Activated CD4-positive, alpha-beta T cell treated with anti-CD3 and anti-CD28 coated beads for 36 hours (primary cell): Measurements from ENCODE around the gene LRRC4C. TPM values are rescaled to one million over a fixed set of nuclear protein-coding genes. Genes with fewer than 3 reads are reported as not detected.

Experiments
- ATAC-seq: fragments of 200-7000 bp; cut with Tn5 transposase; one replicate; pipeline ENCODE4 v1.10.0; 2021; ENCODE audit warnings: mild to moderate bottlenecking, moderate library complexity
- CTCF ChIA-PET: fragments of 350-600 bp; sonication (Branson Sonifier 250); formaldehyde crosslinking; loops from one replicate; lab custom pipeline; 2021; ENCODE audit warnings: antibody characterized with exemption; lab: Charles Lee
- POLR2A ChIA-PET: fragments of 350-600 bp; sonication (Branson Sonifier 250); formaldehyde crosslinking; loops from one replicate; lab custom pipeline; 2021; ENCODE audit warnings: antibody characterized with exemption, inconsistent platforms; lab: Charles Lee
- DNase-seq: peaks from one replicate; pipeline ENCODE4 v3.0.0-alpha.2; 2020
- H3K27ac Mint-ChIP-seq: one replicate; pipeline ENCODE4 v1.8.0; 2021; ENCODE audit warnings: mixed read lengths
- H3K27me3 Mint-ChIP-seq: one replicate; pipeline ENCODE4 v1.8.0; 2021; ENCODE audit warnings: mixed read lengths
- H3K36me3 Mint-ChIP-seq: one replicate; pipeline ENCODE4 v1.8.0; 2021; ENCODE audit warnings: low read depth, mixed read lengths
- H3K4me1 Mint-ChIP-seq: one replicate; pipeline ENCODE4 v1.8.0; 2021; ENCODE audit warnings: mixed read lengths
- H3K4me3 Mint-ChIP-seq: one replicate; pipeline ENCODE4 v1.8.0; 2021; ENCODE audit warnings: mild to moderate bottlenecking, moderate library complexity, mixed read lengths
- H3K9me3 Mint-ChIP-seq: one replicate; pipeline ENCODE4 v1.8.0; 2021; ENCODE audit warnings: low read depth, mixed read lengths
- intact Hi-C, 2 experiments: fragments of 100-400 bp; cut with DNase I in 1 of 2; cut with micrococcal nuclease in 1 of 2; formaldehyde crosslinking; loops; one replicate each; pipeline versions ENCODE4 v1.14.2 to v1.15.1; 2022 to 2024; cut with DNase I, micrococcal nuclease
- total RNA-seq, 2 experiments: library from RNA; stranded (reverse); gene quantifications; one replicate each; pipeline ENCODE4 v1.2.3, GENCODE V29; 2021

Gene LRRC4C
- total RNA-seq, 2 experiments from 2014 or later: not detected

- Mint-ChIP-seq H3K9me3 (peaks cover 12% of the 10 kb centered on the region), H3K36me3 (no peaks in the 10 kb centered on the region), H3K27me3 (no peaks in the 10 kb centered on the region), H3K27ac (no peak overlapping the region), H3K4me1 (no peaks in the 10 kb centered on the region), H3K4me3 (no peak overlapping the region)
- ATAC-seq (no peak), DNase-seq (no peak)
- POLR2A ChIA-PET: interaction anchor here (0.7 kb wide), 1 partner anchor 1855 kb away, joined by 4 read pairs; no protein-coding TSS in a partner anchor
- CTCF ChIA-PET: no interaction called here
- intact Hi-C loops: no loop called here
Measured at GRCh38 chr11:40314327-40314726, 1145.1 kb downstream of the LRRC4C start.

- H3K9me3 Mint-ChIP-seq: peaks cover 9% of the 10 kb centered on the region
- H3K4me1 Mint-ChIP-seq: no peaks in the 10 kb centered on the region
- DNase-seq (peak; percentile 11), ATAC-seq (no peak)
- no peaks in the 10 kb centered on the region for H3K27me3 Mint-ChIP-seq
- no peaks in the 10 kb centered on the region for H3K36me3 Mint-ChIP-seq
- no peak overlapping the region for H3K4me3 Mint-ChIP-seq
- ChIA-PET CTCF (no interaction called here), POLR2A (no interaction called here)
- intact Hi-C loops: loop anchor here (1.0 to 10.0 kb wide), 3 partner anchors 415 to 898 kb away; no protein-coding TSS in a partner anchor
- no peak overlapping the region for H3K27ac Mint-ChIP-seq
Measured at GRCh38 chr11:40306938-40307548, 1152.4 kb downstream of the LRRC4C start.

GRCh38 chr11:40302669-40303068 lies 1156.8 kb downstream of the LRRC4C start:
- no peak for DNase-seq
- ChIA-PET POLR2A (no interaction called here), CTCF (no interaction called here)
- Mint-ChIP-seq H3K36me3 (no peaks in the 10 kb centered on the region), H3K9me3 (peaks cover 7% of the 10 kb centered on the region), H3K27ac (no peak overlapping the region), H3K4me1 (no peaks in the 10 kb centered on the region), H3K27me3 (no peaks in the 10 kb centered on the region), H3K4me3 (no peak overlapping the region)
- no peak for ATAC-seq
- intact Hi-C loops: loop anchor here in 1 of 2 experiments (10.0 kb wide), 1 partner anchor 902 kb away; no protein-coding TSS in a partner anchor

- CTCF ChIA-PET: no interaction called here
Measured at GRCh38 chr11:40295466-40295865, 1164.0 kb downstream of the LRRC4C start.

GRCh38 chr11:40294741-40295140 lies 1164.7 kb downstream of the LRRC4C start:
- Mint-ChIP-seq H3K27ac (no peak overlapping the region), H3K4me3 (no peak overlapping the region), H3K4me1 (peaks cover 8% of the 10 kb centered on the region), H3K9me3 (peaks cover 3% of the 10 kb centered on the region), H3K27me3 (peaks cover 18% of the 10 kb centered on the region), H3K36me3 (no peaks in the 10 kb centered on the region)
- ChIA-PET POLR2A (no interaction called here), CTCF (interaction anchor here (0.7 to 1.2 kb wide), 2 partner anchors 20 to 168 kb away, joined by 3 to 5 read pairs; no protein-coding TSS in a partner anchor)
- intact Hi-C loops: loop anchor here in 1 of 2 experiments (5.0 kb wide), 1 partner anchor 917 kb away; no protein-coding TSS in a partner anchor
- no peak for DNase-seq
- no peak for ATAC-seq

More at GRCh38 chr11:40295466-40295865, 1164.0 kb downstream of the LRRC4C start:
- no peak for DNase-seq
- Mint-ChIP-seq H3K4me3 (no peak overlapping the region), H3K36me3 (no peaks in the 10 kb centered on the region), H3K27me3 (peaks cover 18% of the 10 kb centered on the region), H3K27ac (no peak overlapping the region), H3K4me1 (peaks cover 8% of the 10 kb centered on the region), H3K9me3 (peaks cover 3% of the 10 kb centered on the region)
- intact Hi-C loops: no loop called here
- ATAC-seq: no peak
- POLR2A ChIA-PET: no interaction called here

- ChIA-PET CTCF (interaction anchor here (0.7 to 1.2 kb wide), 3 partner anchors 21 to 888 kb away, joined by 3 to 5 read pairs (median 3); no protein-coding TSS in a partner anchor), POLR2A (no interaction called here)
- H3K36me3 Mint-ChIP-seq: no peaks in the 10 kb centered on the region
- intact Hi-C loops: loop anchor here in 1 of 2 experiments (5.0 kb wide), 1 partner anchor 917 kb away; no protein-coding TSS in a partner anchor
- peaks cover 18% of the 10 kb centered on the region for H3K27me3 Mint-ChIP-seq
- H3K9me3 Mint-ChIP-seq: peaks cover 3% of the 10 kb centered on the region
- H3K4me3 Mint-ChIP-seq: no peak overlapping the region
- no peak overlapping the region for H3K27ac Mint-ChIP-seq
- ATAC-seq (no peak), DNase-seq (no peak)
- peaks cover 8% of the 10 kb centered on the region for H3K4me1 Mint-ChIP-seq
Measured at GRCh38 chr11:40294349-40294735, 1165.1 kb downstream of the LRRC4C start.

- Mint-ChIP-seq H3K36me3 (no peaks in the 10 kb centered on the region), H3K4me3 (peak overlapping the region; percentile 27), H3K27me3 (peaks cover 18% of the 10 kb centered on the region), H3K4me1 (peaks cover 8% of the 10 kb centered on the region), H3K9me3 (peaks cover 3% of the 10 kb centered on the region), H3K27ac (no peak overlapping the region)
- POLR2A ChIA-PET: no interaction called here
- CTCF ChIA-PET: interaction anchor here (0.6 to 1.2 kb wide), 7 partner anchors 21 to 1277 kb away, joined by 3 to 5 read pairs (median 3); no protein-coding TSS in a partner anchor
- intact Hi-C loops: loop anchor here in 1 of 2 experiments (5.0 kb wide), 1 partner anchor 917 kb away; no protein-coding TSS in a partner anchor
- DNase-seq (peak; percentile 61), ATAC-seq (peak; percentile 81)
Measured at GRCh38 chr11:40293655-40294348, 1165.7 kb downstream of the LRRC4C start.

- ChIA-PET POLR2A (no interaction called here), CTCF (interaction anchor here (0.7 kb wide), 1 partner anchor 38 kb away, joined by 4 read pairs; no protein-coding TSS in a partner anchor)
- DNase-seq (no peak), ATAC-seq (no peak)
- intact Hi-C loops: loop anchor here in 1 of 2 experiments (5.0 kb wide), 1 partner anchor 916 kb away; no protein-coding TSS in a partner anchor
- H3K9me3 Mint-ChIP-seq: peaks cover 3% of the 10 kb centered on the region
- H3K4me1 Mint-ChIP-seq: peaks cover 8% of the 10 kb centered on the region
- no peak overlapping the region for H3K4me3 Mint-ChIP-seq
- peaks cover 18% of the 10 kb centered on the region for H3K27me3 Mint-ChIP-seq
- H3K27ac Mint-ChIP-seq: no peak overlapping the region
- no peaks in the 10 kb centered on the region for H3K36me3 Mint-ChIP-seq
Measured at GRCh38 chr11:40292721-40293508, 1166.5 kb downstream of the LRRC4C start.

GRCh38 chr11:40291741-40292140 lies 1167.7 kb downstream of the LRRC4C start:
- H3K4me3 Mint-ChIP-seq: no peak overlapping the region
- ChIA-PET CTCF (no interaction called here), POLR2A (no interaction called here)
- ATAC-seq (no peak), DNase-seq (no peak)
- H3K36me3 Mint-ChIP-seq: no peaks in the 10 kb centered on the region
- intact Hi-C loops: loop anchor here in 1 of 2 experiments (5.0 kb wide), 1 partner anchor 914 kb away; no protein-coding TSS in a partner anchor
- H3K27me3 Mint-ChIP-seq: peaks cover 18% of the 10 kb centered on the region
- H3K9me3 Mint-ChIP-seq: no peaks in the 10 kb centered on the region
- H3K4me1 Mint-ChIP-seq: peaks cover 8% of the 10 kb centered on the region
- no peak overlapping the region for H3K27ac Mint-ChIP-seq

- Mint-ChIP-seq H3K36me3 (no peaks in the 10 kb centered on the region), H3K4me1 (peaks cover 8% of the 10 kb centered on the region), H3K27ac (no peak overlapping the region), H3K9me3 (no peaks in the 10 kb centered on the region), H3K4me3 (no peak overlapping the region), H3K27me3 (peaks cover 18% of the 10 kb centered on the region)
- ATAC-seq (no peak), DNase-seq (no peak)
- ChIA-PET POLR2A (no interaction called here), CTCF (no interaction called here)
- intact Hi-C loops: loop anchor here in 1 of 2 experiments (5.0 kb wide), 1 partner anchor 914 kb away; no protein-coding TSS in a partner anchor
Measured at GRCh38 chr11:40291329-40291728, 1168.1 kb downstream of the LRRC4C start.

GRCh38 chr11:40290171-40290631 lies 1169.3 kb downstream of the LRRC4C start:
- DNase-seq: no peak
- CTCF ChIA-PET: no interaction called here
- H3K4me3 Mint-ChIP-seq: no peak overlapping the region

More at GRCh38 chr11:40290171-40290631, 1169.3 kb downstream of the LRRC4C start:
- Mint-ChIP-seq H3K4me1 (peaks cover 8% of the 10 kb centered on the region), H3K9me3 (no peaks in the 10 kb centered on the region), H3K27ac (no peak overlapping the region), H3K27me3 (peaks cover 18% of the 10 kb centered on the region), H3K36me3 (no peaks in the 10 kb centered on the region)
- POLR2A ChIA-PET: no interaction called here
- intact Hi-C loops: loop anchor here in 1 of 2 experiments (5.0 kb wide), 1 partner anchor 913 kb away; no protein-coding TSS in a partner anchor
- no peak for ATAC-seq
